ENCODE data around the gene WSB1. TPM values are rescaled to one million over a fixed set of nuclear protein-coding genes. Genes with fewer than 3 reads are reported as not detected.

The WSB1 gene
- total and polyA plus RNA-seq, 2 experiments from 2014 or later, result 101 to 108 TPM

DNA sequence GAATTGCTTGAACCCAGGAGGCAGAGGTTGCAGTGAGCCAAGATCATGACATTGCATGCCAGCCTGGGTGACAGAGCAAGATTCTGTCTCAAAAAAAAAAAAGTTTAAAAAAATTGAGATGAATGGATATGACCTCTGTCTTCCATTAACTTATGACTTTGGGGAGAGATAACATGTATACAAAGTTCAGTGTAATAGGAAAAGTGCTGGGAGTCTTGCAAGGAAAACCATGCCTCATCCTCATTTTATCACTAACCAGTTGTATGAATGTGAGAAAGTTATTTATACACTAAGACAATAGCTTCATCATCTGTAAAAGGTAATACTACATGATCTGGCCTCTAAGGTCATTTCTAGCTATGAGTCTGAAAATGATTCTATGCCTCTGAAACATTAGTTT, 10.2 kb upstream of the WSB1 start (continued):
- TF ChIP-seq, protein P1, sequence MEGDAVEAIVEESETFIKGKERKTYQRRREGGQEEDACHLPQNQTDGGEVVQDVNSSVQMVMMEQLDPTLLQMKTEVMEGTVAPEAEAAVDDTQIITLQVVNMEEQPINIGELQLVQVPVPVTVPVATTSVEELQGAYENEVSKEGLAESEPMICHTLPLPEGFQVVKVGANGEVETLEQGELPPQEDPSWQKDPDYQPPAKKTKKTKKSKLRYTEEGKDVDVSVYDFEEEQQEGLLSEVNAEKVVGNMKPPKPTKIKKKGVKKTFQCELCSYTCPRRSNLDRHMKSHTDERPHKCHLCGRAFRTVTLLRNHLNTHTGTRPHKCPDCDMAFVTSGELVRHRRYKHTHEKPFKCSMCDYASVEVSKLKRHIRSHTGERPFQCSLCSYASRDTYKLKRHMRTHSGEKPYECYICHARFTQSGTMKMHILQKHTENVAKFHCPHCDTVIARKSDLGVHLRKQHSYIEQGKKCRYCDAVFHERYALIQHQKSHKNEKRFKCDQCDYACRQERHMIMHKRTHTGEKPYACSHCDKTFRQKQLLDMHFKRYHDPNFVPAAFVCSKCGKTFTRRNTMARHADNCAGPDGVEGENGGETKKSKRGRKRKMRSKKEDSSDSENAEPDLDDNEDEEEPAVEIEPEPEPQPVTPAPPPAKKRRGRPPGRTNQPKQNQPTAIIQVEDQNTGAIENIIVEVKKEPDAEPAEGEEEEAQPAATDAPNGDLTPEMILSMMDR (conservative IDR thresholded peaks at IDR 0.05; ENCODE audit: low read depth in 2 of 2), result no peak
- no peak for TF ChIP-seq POLR2AphosphoS5 (IDR thresholded peaks at IDR 0.05; ENCODE audit: low read depth)

DNA sequence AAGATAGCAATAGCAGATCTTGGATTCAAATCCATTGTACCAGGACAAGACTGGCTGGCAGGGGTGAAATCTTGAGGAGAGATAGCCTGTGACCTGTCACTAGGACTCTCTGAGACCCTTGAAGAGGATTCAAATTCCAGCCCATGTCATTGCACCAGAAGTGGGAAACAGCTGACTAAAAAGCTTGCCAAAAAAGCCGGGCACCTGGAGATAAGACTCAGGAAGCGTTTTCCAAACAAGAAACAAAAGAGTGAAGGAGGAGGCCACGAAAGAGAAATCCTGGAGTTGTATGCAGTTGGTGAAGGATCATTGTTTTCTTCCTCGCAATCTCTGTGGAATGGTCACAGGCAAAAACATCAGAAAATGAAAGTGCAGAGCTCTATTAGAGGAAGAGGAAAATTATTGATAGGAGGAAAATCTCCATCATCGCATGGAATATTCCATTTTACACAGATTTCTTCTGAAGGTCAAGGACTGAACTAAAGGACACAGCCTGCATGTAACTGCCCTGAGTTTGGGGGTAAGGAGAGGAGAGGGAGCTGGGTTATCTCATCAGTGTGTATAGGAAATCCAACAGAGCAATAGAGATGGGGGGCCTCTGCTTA, 9.0 kb upstream of the WSB1 start:
- H3K79me2 ChIP-seq (replicated peaks; ENCODE audit: insufficient read depth), result no peaks in the 10 kb centered on the region
- H3K4me1 Mint-ChIP-seq, result peaks cover 3% of the 10 kb centered on the region; the same call in 1 of the 3 replicates
- no peak overlapping the region for H3K4me3 Mint-ChIP-seq
- ATAC-seq (no peak), DNase-seq (ENCODE audit: low spot score) (no peak)
- peak overlapping the region; percentile 79 for H2AFZ ChIP-seq
- H3F3A ChIP-seq (replicated peaks; ENCODE audit: low read depth), result no peaks in the 10 kb centered on the region
- H4K20me1 ChIP-seq (replicated peaks; ENCODE audit: insufficient read depth), result no peaks in the 10 kb centered on the region
- H3K27ac ChIP-seq (ENCODE audit: low read depth), result no peak overlapping the region
- no peak overlapping the region for H3K27ac Mint-ChIP-seq
- H3K9me2 ChIP-seq (ENCODE audit: insufficient read depth), result no peaks in the 10 kb centered on the region
- no peaks in the 10 kb centered on the region for H3K36me3 ChIP-seq (ENCODE audit: insufficient read depth)
- H3K4me3 ChIP-seq, result no peak overlapping the region
- H3K9me3 Mint-ChIP-seq, result no peaks in the 10 kb centered on the region
- no peaks in the 10 kb centered on the region for H3K27me3 ChIP-seq (ENCODE audit: insufficient read depth)
- H3K4me1 ChIP-seq (ENCODE audit: insufficient read depth), result no peaks in the 10 kb centered on the region
- H3K36me3 Mint-ChIP-seq (ENCODE audit: low read depth), result no peaks in the 10 kb centered on the region
- no peaks in the 10 kb centered on the region for H3K27me3 Mint-ChIP-seq (ENCODE audit: insufficient read depth, low read depth, poor library complexity)
- H3K4me2 ChIP-seq, result no peak overlapping the region
- TF ChIP-seq ZNF331 (CRISPR knock-in tag; IDR thresholded peaks at IDR 0.05; ENCODE audit: low read depth) (no peak), POLR2AphosphoS5 (IDR thresholded peaks at IDR 0.05; ENCODE audit: low read depth) (no peak), CREB1 (CRISPR knock-in tag; IDR thresholded peaks at IDR 0.05; ENCODE audit: low read depth) (no peak), NANOG (IDR thresholded peaks at IDR 0.05; ENCODE audit: borderline replicate concordance) (no peak), EZH2phosphoT487 (IDR thresholded peaks at IDR 0.05; ENCODE audit: unreplicated experiment) (no peak), ZNF114 (CRISPR knock-in tag; IDR thresholded peaks at IDR 0.05) (no peak), JUNB (IDR thresholded peaks at IDR 0.05; ENCODE audit: unreplicated experiment) (no peak), EZH2 (IDR thresholded peaks at IDR 0.05; ENCODE audit: low read depth, unreplicated experiment) (no peak)
- TF ChIP-seq, protein P1 (conservative IDR thresholded peaks at IDR 0.05; ENCODE audit: low read depth in 2 of 2), result no peak
- TF ChIP-seq, protein P2, sequence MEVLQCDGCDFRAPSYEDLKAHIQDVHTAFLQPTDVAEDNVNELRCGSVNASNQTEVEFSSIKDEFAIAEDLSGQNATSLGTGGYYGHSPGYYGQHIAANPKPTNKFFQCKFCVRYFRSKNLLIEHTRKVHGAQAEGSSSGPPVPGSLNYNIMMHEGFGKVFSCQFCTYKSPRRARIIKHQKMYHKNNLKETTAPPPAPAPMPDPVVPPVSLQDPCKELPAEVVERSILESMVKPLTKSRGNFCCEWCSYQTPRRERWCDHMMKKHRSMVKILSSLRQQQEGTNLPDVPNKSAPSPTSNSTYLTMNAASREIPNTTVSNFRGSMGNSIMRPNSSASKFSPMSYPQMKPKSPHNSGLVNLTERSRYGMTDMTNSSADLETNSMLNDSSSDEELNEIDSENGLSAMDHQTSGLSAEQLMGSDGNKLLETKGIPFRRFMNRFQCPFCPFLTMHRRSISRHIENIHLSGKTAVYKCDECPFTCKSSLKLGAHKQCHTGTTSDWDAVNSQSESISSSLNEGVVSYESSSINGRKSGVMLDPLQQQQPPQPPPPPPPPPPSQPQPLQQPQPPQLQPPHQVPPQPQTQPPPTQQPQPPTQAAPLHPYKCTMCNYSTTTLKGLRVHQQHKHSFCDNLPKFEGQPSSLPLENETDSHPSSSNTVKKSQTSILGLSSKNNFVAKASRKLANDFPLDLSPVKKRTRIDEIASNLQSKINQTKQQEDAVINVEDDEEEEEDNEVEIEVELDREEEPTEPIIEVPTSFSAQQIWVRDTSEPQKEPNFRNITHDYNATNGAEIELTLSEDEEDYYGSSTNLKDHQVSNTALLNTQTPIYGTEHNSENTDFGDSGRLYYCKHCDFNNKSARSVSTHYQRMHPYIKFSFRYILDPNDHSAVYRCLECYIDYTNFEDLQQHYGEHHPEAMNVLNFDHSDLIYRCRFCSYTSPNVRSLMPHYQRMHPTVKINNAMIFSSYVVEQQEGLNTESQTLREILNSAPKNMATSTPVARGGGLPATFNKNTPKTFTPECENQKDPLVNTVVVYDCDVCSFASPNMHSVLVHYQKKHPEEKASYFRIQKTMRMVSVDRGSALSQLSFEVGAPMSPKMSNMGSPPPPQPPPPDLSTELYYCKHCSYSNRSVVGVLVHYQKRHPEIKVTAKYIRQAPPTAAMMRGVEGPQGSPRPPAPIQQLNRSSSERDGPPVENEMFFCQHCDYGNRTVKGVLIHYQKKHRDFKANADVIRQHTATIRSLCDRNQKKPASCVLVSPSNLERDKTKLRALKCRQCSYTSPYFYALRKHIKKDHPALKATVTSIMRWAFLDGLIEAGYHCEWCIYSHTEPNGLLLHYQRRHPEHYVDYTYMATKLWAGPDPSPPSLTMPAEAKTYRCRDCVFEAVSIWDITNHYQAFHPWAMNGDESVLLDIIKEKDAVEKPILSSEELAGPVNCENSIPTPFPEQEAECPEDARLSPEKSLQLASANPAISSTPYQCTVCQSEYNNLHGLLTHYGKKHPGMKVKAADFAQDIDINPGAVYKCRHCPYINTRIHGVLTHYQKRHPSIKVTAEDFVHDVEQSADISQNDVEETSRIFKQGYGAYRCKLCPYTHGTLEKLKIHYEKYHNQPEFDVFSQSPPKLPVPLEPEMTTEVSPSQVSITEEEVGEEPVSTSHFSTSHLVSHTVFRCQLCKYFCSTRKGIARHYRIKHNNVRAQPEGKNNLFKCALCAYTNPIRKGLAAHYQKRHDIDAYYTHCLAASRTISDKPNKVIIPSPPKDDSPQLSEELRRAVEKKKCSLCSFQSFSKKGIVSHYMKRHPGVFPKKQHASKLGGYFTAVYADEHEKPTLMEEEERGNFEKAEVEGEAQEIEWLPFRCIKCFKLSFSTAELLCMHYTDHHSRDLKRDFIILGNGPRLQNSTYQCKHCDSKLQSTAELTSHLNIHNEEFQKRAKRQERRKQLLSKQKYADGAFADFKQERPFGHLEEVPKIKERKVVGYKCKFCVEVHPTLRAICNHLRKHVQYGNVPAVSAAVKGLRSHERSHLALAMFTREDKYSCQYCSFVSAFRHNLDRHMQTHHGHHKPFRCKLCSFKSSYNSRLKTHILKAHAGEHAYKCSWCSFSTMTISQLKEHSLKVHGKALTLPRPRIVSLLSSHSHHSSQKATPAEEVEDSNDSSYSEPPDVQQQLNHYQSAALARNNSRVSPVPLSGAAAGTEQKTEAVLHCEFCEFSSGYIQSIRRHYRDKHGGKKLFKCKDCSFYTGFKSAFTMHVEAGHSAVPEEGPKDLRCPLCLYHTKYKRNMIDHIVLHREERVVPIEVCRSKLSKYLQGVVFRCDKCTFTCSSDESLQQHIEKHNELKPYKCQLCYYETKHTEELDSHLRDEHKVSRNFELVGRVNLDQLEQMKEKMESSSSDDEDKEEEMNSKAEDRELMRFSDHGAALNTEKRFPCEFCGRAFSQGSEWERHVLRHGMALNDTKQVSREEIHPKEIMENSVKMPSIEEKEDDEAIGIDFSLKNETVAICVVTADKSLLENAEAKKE (CRISPR knock-in tag; IDR thresholded peaks at IDR 0.05), result no peak
- TF ChIP-seq, protein P3, sequence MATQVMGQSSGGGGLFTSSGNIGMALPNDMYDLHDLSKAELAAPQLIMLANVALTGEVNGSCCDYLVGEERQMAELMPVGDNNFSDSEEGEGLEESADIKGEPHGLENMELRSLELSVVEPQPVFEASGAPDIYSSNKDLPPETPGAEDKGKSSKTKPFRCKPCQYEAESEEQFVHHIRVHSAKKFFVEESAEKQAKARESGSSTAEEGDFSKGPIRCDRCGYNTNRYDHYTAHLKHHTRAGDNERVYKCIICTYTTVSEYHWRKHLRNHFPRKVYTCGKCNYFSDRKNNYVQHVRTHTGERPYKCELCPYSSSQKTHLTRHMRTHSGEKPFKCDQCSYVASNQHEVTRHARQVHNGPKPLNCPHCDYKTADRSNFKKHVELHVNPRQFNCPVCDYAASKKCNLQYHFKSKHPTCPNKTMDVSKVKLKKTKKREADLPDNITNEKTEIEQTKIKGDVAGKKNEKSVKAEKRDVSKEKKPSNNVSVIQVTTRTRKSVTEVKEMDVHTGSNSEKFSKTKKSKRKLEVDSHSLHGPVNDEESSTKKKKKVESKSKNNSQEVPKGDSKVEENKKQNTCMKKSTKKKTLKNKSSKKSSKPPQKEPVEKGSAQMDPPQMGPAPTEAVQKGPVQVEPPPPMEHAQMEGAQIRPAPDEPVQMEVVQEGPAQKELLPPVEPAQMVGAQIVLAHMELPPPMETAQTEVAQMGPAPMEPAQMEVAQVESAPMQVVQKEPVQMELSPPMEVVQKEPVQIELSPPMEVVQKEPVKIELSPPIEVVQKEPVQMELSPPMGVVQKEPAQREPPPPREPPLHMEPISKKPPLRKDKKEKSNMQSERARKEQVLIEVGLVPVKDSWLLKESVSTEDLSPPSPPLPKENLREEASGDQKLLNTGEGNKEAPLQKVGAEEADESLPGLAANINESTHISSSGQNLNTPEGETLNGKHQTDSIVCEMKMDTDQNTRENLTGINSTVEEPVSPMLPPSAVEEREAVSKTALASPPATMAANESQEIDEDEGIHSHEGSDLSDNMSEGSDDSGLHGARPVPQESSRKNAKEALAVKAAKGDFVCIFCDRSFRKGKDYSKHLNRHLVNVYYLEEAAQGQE (IDR thresholded peaks at IDR 0.05; ENCODE audit: unreplicated experiment), result no peak

Data from GM23338 (cell line).